ENCODE data around the gene CSTB. TPM values are rescaled to one million over a fixed set of nuclear protein-coding genes. Genes with fewer than 3 reads are reported as not detected.

CSTB gene
- total RNA-seq, 4 donors from 2014 or later = 11.4 to 16.7 (median 13.3) TPM

GRCh38 chr21:43734131-43734927 is 41.8 kb downstream of the CSTB start:
- peak overlapping the region; percentile 10 to 47 (median 16) for H3K4me3 ChIP-seq
- H3K27me3 ChIP-seq = no peaks in the 10 kb centered on the region
- no peak for TF ChIP-seq POLR2A (IDR thresholded peaks at IDR 0.05)
- TF ChIP-seq EP300 (IDR thresholded peaks at IDR 0.05) = no peak
- TF ChIP-seq CTCF (IDR thresholded peaks at IDR 0.05) = no peak
- peaks cover 0 to 82% (median 44%) of the 10 kb centered on the region in 4 donors for H3K4me1 ChIP-seq
- DNase-seq (ENCODE audit: low spot score in 2 of 2) = no peak
- H3K27ac ChIP-seq = peak overlapping the region; percentile 81 to 98 (median 93)
- no peaks in the 10 kb centered on the region for H3K9me3 ChIP-seq
- peaks cover 0 to 25% (median 0%) of the 10 kb centered on the region in 3 donors for H3K36me3 ChIP-seq
- 42 to 50% methylated on average over 22 to 25 of the region's 25 CpGs for WGBS, 2 donors

- H3K36me3 ChIP-seq = peaks cover 0 to 25% (median 0%) of the 10 kb centered on the region in 3 donors
- peaks cover 0 to 89% (median 50%) of the 10 kb centered on the region in 4 donors for H3K4me1 ChIP-seq
- DNase-seq (ENCODE audit: low spot score in 2 of 2) = peak; percentile 59 to 63
- peak overlapping the region in 3 of 4 donors; percentile 10 to 47 (median 18) for H3K4me3 ChIP-seq
- H3K27me3 ChIP-seq = no peaks in the 10 kb centered on the region
- TF ChIP-seq EP300 (IDR thresholded peaks at IDR 0.05) = peak in 1 of 2 donors; percentile 87
- peak in 1 of 2 donors; percentile 46 for TF ChIP-seq POLR2A (IDR thresholded peaks at IDR 0.05)
- TF ChIP-seq CTCF (IDR thresholded peaks at IDR 0.05) = no peak
- WGBS, 2 donors = 23 to 43% methylated on average over 12 to 15 of the region's 15 CpGs
- no peaks in the 10 kb centered on the region for H3K9me3 ChIP-seq
- peak overlapping the region; percentile 81 to 98 (median 93) for H3K27ac ChIP-seq
Observed at GRCh38 chr21:43733529-43734071, 42.5 kb downstream of the CSTB start.

GRCh38 chr21:43733060-43733459 is 43.0 kb downstream of the CSTB start:
- Histone ChIP-seq H3K4me3 (peak overlapping the region in 2 of 4 donors; percentile 18 to 47), H3K27ac (peak overlapping the region; percentile 81 to 98 (median 93)), H3K9me3 (no peaks in the 10 kb centered on the region), H3K27me3 (no peaks in the 10 kb centered on the region), H3K36me3 (peaks cover 0 to 23% (median 0%) of the 10 kb centered on the region in 3 donors), H3K4me1 (peaks cover 0 to 91% (median 53%) of the 10 kb centered on the region in 4 donors)
- no peak for DNase-seq (ENCODE audit: low spot score in 2 of 2)
- TF ChIP-seq POLR2A (IDR thresholded peaks at IDR 0.05) = no peak
- no peak for TF ChIP-seq CTCF (IDR thresholded peaks at IDR 0.05)
- no peak for TF ChIP-seq EP300 (IDR thresholded peaks at IDR 0.05)
- WGBS, 2 donors = 27 to 46% methylated on average over 10 of the region's 10 CpGs

- no peaks in the 10 kb centered on the region for H3K9me3 ChIP-seq
- H3K36me3 ChIP-seq = peaks cover 0 to 13% (median 0%) of the 10 kb centered on the region in 3 donors
- 64 to 65% methylated on average over 23 of the region's 23 CpGs for WGBS, 2 donors
- peak overlapping the region; percentile 81 to 98 (median 93) for H3K27ac ChIP-seq
- H3K4me1 ChIP-seq = peaks cover 0 to 91% (median 57%) of the 10 kb centered on the region in 4 donors
- H3K27me3 ChIP-seq = no peaks in the 10 kb centered on the region
- H3K4me3 ChIP-seq = peak overlapping the region in 1 of 4 donors; percentile 9
- TF ChIP-seq POLR2A (IDR thresholded peaks at IDR 0.05) (peak in 1 of 2 donors; percentile 23), EP300 (IDR thresholded peaks at IDR 0.05) (peak in 1 of 2 donors; percentile 66), CTCF (IDR thresholded peaks at IDR 0.05) (no peak)
- peak in 1 of 2 donors; percentile 50 for DNase-seq (ENCODE audit: low spot score in 2 of 2)
Observed at GRCh38 chr21:43731891-43732711, 44.0 kb downstream of the CSTB start.

Data from tibial nerve (tissue), 4 donors.